CD4-positive, alpha-beta T cell treated with Interleukin-1 beta for 1 hour (primary cell): Measurements from ENCODE around the gene PCNX2.
"Not testable (repeated sequence)": the region's sequence is repeated elsewhere in the genome, so short reads cannot be mapped to it uniquely, and the experiment has no call there.

Experiments used
- DNase-seq, 2 donors: peaks; one replicate each; pipeline ENCODE4 v3.0.0-alpha.2; 2020 to 2022

PCNX2 gene

GRCh38 chr1:233224311-233224710 is 71.2 kb downstream of the PCNX2 start:
- no peak for DNase-seq

GRCh38 chr1:233217832-233218231 is 77.7 kb downstream of the PCNX2 start:
- no peak for DNase-seq

- no peak for DNase-seq
Observed at GRCh38 chr1:233216009-233216408, 79.5 kb downstream of the PCNX2 start.

GRCh38 chr1:233215135-233215760 is 80.3 kb downstream of the PCNX2 start:
- no peak for DNase-seq

GRCh38 chr1:233211595-233211994 is 83.9 kb downstream of the PCNX2 start:
- no peak for DNase-seq

- DNase-seq = no peak
Observed at GRCh38 chr1:233211106-233211505, 84.4 kb downstream of the PCNX2 start.

GRCh38 chr1:233209481-233209880 is 86.0 kb downstream of the PCNX2 start:
- no peak for DNase-seq

- DNase-seq = no peak
Observed at GRCh38 chr1:233208687-233209086, 86.8 kb downstream of the PCNX2 start.

GRCh38 chr1:233197940-233198339 is 97.6 kb downstream of the PCNX2 start:
- DNase-seq = no peak

GRCh38 chr1:233193741-233194140 is 101.8 kb downstream of the PCNX2 start:
- DNase-seq = no peak

GRCh38 chr1:233190987-233191386 is 104.5 kb downstream of the PCNX2 start:
- no peak for DNase-seq

- no peak for DNase-seq
Observed at GRCh38 chr1:233189526-233189925, 106.0 kb downstream of the PCNX2 start.

GRCh38 chr1:233188061-233188460 is 107.5 kb downstream of the PCNX2 start:
- DNase-seq = no peak

- DNase-seq = no peak
Observed at GRCh38 chr1:233183226-233184020, 112.1 kb downstream of the PCNX2 start.

GRCh38 chr1:233182587-233182986 is 112.9 kb downstream of the PCNX2 start:
- DNase-seq = no peak

- DNase-seq = no peak
Observed at GRCh38 chr1:233180641-233181364, 114.7 kb downstream of the PCNX2 start.

GRCh38 chr1:233179638-233180037 is 115.9 kb downstream of the PCNX2 start:
- not testable (repeated sequence) for DNase-seq

- DNase-seq = no peak
Observed at GRCh38 chr1:233172201-233172600, 123.3 kb downstream of the PCNX2 start.

GRCh38 chr1:233170741-233171140 is 124.8 kb downstream of the PCNX2 start:
- no peak for DNase-seq

GRCh38 chr1:233168384-233168783 is 127.1 kb downstream of the PCNX2 start:
- no peak for DNase-seq

- DNase-seq = no peak
Observed at GRCh38 chr1:233166896-233167295, 128.6 kb downstream of the PCNX2 start.

- no peak for DNase-seq
Observed at GRCh38 chr1:233163696-233164095, 131.8 kb downstream of the PCNX2 start.

GRCh38 chr1:233158322-233158721 is 137.2 kb downstream of the PCNX2 start:
- no peak for DNase-seq

- no peak for DNase-seq
Observed at GRCh38 chr1:233157245-233157644, 138.3 kb downstream of the PCNX2 start.
